Prostate gland (tissue), 2 donors: Measurements from ENCODE around the gene IQCM. TPM values are rescaled to one million over a fixed set of nuclear protein-coding genes. Genes with fewer than 3 reads are reported as not detected.

Experiments
- DNase-seq: peaks from one replicate; pipeline ENCODE4 v3.0.0-alpha.2; 2019; ENCODE audit warnings: low spot score
- H3K27ac ChIP-seq, 2 donors: fragments of 200-600 bp; sonication (generic); 2 replicates each; pipeline ENCODE4 v1.5.1; 2017 to 2019
- H3K27me3 ChIP-seq: fragments of 200-600 bp; sonication (generic); replicated peaks from 2 replicates; pipeline ENCODE4 v1.5.1; 2019; ENCODE audit not compliant: insufficient read depth
- H3K36me3 ChIP-seq, 2 donors: fragments of 200-600 bp; sonication (generic); 1 replicate in 1 of 2; 2 replicates in 1 of 2; pipeline versions ENCODE4 v1.5.1 to v1.8.1; 2017 to 2019
- H3K4me1 ChIP-seq: fragments of 200-600 bp; sonication (generic); replicated peaks from 2 replicates; pipeline ENCODE4 v1.5.1; 2019
- H3K4me3 ChIP-seq, 2 donors: fragments of 200-600 bp; sonication (generic); 2 replicates each; pipeline ENCODE4 v1.5.1; 2017 to 2019
- H3K9me3 ChIP-seq: fragments of 200-600 bp; sonication (generic); 2 replicates; pipeline ENCODE4 v1.5.1; 2017
- CTCF ChIP-seq, 4 experiments: fragments of 200-600 bp in 2 of 4; fragments of 450-650 bp in 2 of 4; sonication (generic) in 2 of 4; IDR thresholded peaks; 1 replicate in 3 of 4; 2 replicates in 1 of 4; pipeline ENCODE4 v1.5.1; 2016 to 2019; ENCODE audit warnings: antibody characterized with exemption in 4 of 4, mild to moderate bottlenecking in 2 of 4, moderate library complexity in 2 of 4
- POLR2A ChIP-seq: fragments of 450-650 bp; IDR thresholded peaks from one replicate; pipeline ENCODE4 v1.6.1; 2016; ENCODE audit warnings: antibody characterized with exemption, mild to moderate bottlenecking
- POLR2AphosphoS5 ChIP-seq: sonication (generic); formaldehyde crosslinking; IDR thresholded peaks from one replicate; pipeline ENCODE4 v1.6.1; 2017; ENCODE audit warnings: antibody characterized with exemption
- WGBS: methylation state at CpG from one replicate; pipeline ENCODE4 v1.1.5; 2018; 5-methylcytosine and 5-hydroxymethylcytosine counted together
- intact Hi-C: fragments of 100-400 bp; cut with DNase I; formaldehyde crosslinking; loops from one replicate; pipeline ENCODE4 v1.14.2; 2022
- total RNA-seq, 2 donors: library from RNA; depleted of rRNA; stranded (reverse); fragments of >200 nt; gene quantifications; one replicate each; pipeline ENCODE4 v1.1.0, GENCODE V29; 2016

Gene IQCM
- total RNA-seq: not detected

- 87% methylated on average over 1 of the region's 1 CpG for WGBS
- no peaks in the 10 kb centered on the region for H3K4me1 ChIP-seq
- no peak within 1 kb of the TSS for H3K4me3 ChIP-seq
- DNase-seq: no peak
- no peaks in the 10 kb centered on the region for H3K27me3 ChIP-seq
- no peaks in the 10 kb centered on the region for H3K9me3 ChIP-seq
- H3K36me3 ChIP-seq: no peaks in the 10 kb centered on the region
- no peak within 1 kb of the TSS for H3K27ac ChIP-seq
- intact Hi-C loops: no loop called here
- TF ChIP-seq CTCF (IDR thresholded peaks at IDR 0.05) (no peak), POLR2A (no peak), POLR2AphosphoS5 (no peak)
Measured at GRCh38 chr4:149815743-149816142, at the start of gene IQCM. IQCM (minus strand) TSS chr4:149815843; CDS start chr4:149742691, 73,152 bp downstream.

GRCh38 chr4:149857446-149857845 is 41.8 kb upstream of the IQCM start:
- Histone ChIP-seq H3K36me3 (no peaks in the 10 kb centered on the region), H3K9me3 (no peaks in the 10 kb centered on the region), H3K4me3 (no peak overlapping the region), H3K4me1 (no peaks in the 10 kb centered on the region), H3K27me3 (no peaks in the 10 kb centered on the region), H3K27ac (no peak overlapping the region)
- WGBS: 47% methylated on average over 3 of the region's 3 CpGs
- intact Hi-C loops: no loop called here
- DNase-seq: no peak
- no peak for TF ChIP-seq POLR2AphosphoS5
- TF ChIP-seq CTCF (IDR thresholded peaks at IDR 0.05): no peak
- TF ChIP-seq POLR2A: no peak

GRCh38 chr4:149845743-149846142 is 30.1 kb upstream of the IQCM start:
- H3K36me3 ChIP-seq: no peaks in the 10 kb centered on the region
- H3K9me3 ChIP-seq: no peaks in the 10 kb centered on the region
- H3K4me3 ChIP-seq: no peak overlapping the region
- intact Hi-C loops: no loop called here
- H3K27me3 ChIP-seq: no peaks in the 10 kb centered on the region
- H3K27ac ChIP-seq: no peak overlapping the region
- no peaks in the 10 kb centered on the region for H3K4me1 ChIP-seq
- TF ChIP-seq POLR2AphosphoS5 (no peak), POLR2A (no peak), CTCF (IDR thresholded peaks at IDR 0.05) (no peak)
- no peak for DNase-seq

GRCh38 chr4:149841686-149842085 is 26.0 kb upstream of the IQCM start:
- Histone ChIP-seq H3K36me3 (no peaks in the 10 kb centered on the region), H3K4me1 (no peaks in the 10 kb centered on the region), H3K27ac (no peak overlapping the region), H3K4me3 (no peak overlapping the region), H3K9me3 (no peaks in the 10 kb centered on the region), H3K27me3 (no peaks in the 10 kb centered on the region)
- DNase-seq: no peak
- intact Hi-C loops: no loop called here
- 61% methylated on average over 1 of the region's 1 CpG for WGBS
- no peak for TF ChIP-seq POLR2A
- TF ChIP-seq POLR2AphosphoS5: no peak
- TF ChIP-seq CTCF (IDR thresholded peaks at IDR 0.05): no peak

- TF ChIP-seq POLR2A: no peak
- no peak for TF ChIP-seq CTCF (IDR thresholded peaks at IDR 0.05)
- TF ChIP-seq POLR2AphosphoS5: no peak
- intact Hi-C loops: no loop called here
- Histone ChIP-seq H3K4me3 (no peak overlapping the region), H3K27me3 (no peaks in the 10 kb centered on the region), H3K27ac (no peak overlapping the region), H3K4me1 (no peaks in the 10 kb centered on the region), H3K9me3 (no peaks in the 10 kb centered on the region), H3K36me3 (no peaks in the 10 kb centered on the region)
- WGBS: 92% methylated on average over 1 of the region's 1 CpG
- no peak for DNase-seq
Measured at GRCh38 chr4:149838036-149838435, 22.4 kb upstream of the IQCM start.
